Upper lobe of left lung (tissue), 6 donors: ENCODE results near the gene MATN4. TPM values are rescaled to one million over a fixed set of nuclear protein-coding genes. Genes with fewer than 3 reads are reported as not detected.

Source experiments
- ATAC-seq, 2 donors: fragments of 200-7000 bp; cut with Tn5 transposase; one replicate each; pipeline ENCODE4 v1.9.1; 2022; ENCODE audit warnings: mild to moderate bottlenecking in 2 of 2, moderate library complexity in 2 of 2; ENCODE audit not compliant: low FRiP score in 2 of 2
- DNase-seq, 2 donors: peaks; one replicate each; pipeline ENCODE4 v3.0.0-alpha.2; 2019 to 2020
- H3K27ac ChIP-seq, 4 donors: fragments of 200-600 bp; sonication (generic); one replicate each; pipeline ENCODE4 v1.5.1; 2016 to 2019
- H3K27me3 ChIP-seq, 4 donors: fragments of 200-600 bp; sonication (generic); one replicate each; pipeline ENCODE4 v1.5.1; 2017 to 2019
- H3K36me3 ChIP-seq, 4 donors: fragments of 200-600 bp; sonication (generic); one replicate each; pipeline ENCODE4 v1.5.1; 2016 to 2019
- H3K4me1 ChIP-seq, 4 donors: fragments of 200-600 bp; sonication (generic); one replicate each; pipeline ENCODE4 v1.5.1; 2018 to 2019
- H3K4me3 ChIP-seq, 4 donors: fragments of 200-600 bp; sonication (generic); one replicate each; pipeline ENCODE4 v1.5.1; 2017 to 2019; ENCODE audit warnings: mild to moderate bottlenecking in 2 of 4, moderate library complexity in 1 of 4
- H3K9me3 ChIP-seq, 4 donors: fragments of 200-600 bp; sonication (generic); one replicate each; pipeline ENCODE4 v1.5.1; 2018 to 2019
- EP300 ChIP-seq, 4 donors: sonication (generic); formaldehyde crosslinking; IDR thresholded peaks; one replicate each; pipeline ENCODE4 v1.5.1; 2017; ENCODE audit warnings: antibody characterized with exemption in 4 of 4, control low read depth in 2 of 4
- POLR2A ChIP-seq, 4 donors: fragments of 450-650 bp; IDR thresholded peaks; one replicate each; pipeline ENCODE4 v1.5.1; 2016 to 2017; ENCODE audit warnings: antibody characterized with exemption in 4 of 4, mild to moderate bottlenecking in 2 of 4
- POLR2AphosphoS5 ChIP-seq, 2 donors: sonication (generic); formaldehyde crosslinking; IDR thresholded peaks; one replicate each; pipeline ENCODE4 v1.5.1; 2017; ENCODE audit warnings: antibody characterized with exemption in 2 of 2
- WGBS, 2 donors: methylation state at CpG; one replicate each; pipeline ENCODE4 v1.1.5; 2017 to 2018; 5-methylcytosine and 5-hydroxymethylcytosine counted together
- total RNA-seq, 6 donors: library from RNA; depleted of rRNA in 4 of 6; stranded (reverse); fragments of >200 nt in 4 of 6; gene quantifications; one replicate each; pipeline versions ENCODE4 v1.1.0 to v1.2.1, GENCODE V29; 2016 to 2021
- TF ChIP-seq, protein P1 (sequence below), 6 experiments: fragments of 450-650 bp in 4 of 6; fragments of 200-600 bp in 2 of 6; sonication (generic) in 2 of 6; IDR thresholded peaks; one replicate each; pipeline ENCODE4 v1.5.1; 2016 to 2019; ENCODE audit warnings: antibody characterized with exemption in 6 of 6
- donor health status: DM: no; HTN: no; CAD: no; lungs with moderate emphysema.
- donor health status: DM: no; HTN: yes; CAD: no; lungs with severe emphysema.

Gene MATN4
- total RNA-seq, 6 donors from 2014 or later: 0.30 to 0.44 TPM; not detected in 4

DNA sequence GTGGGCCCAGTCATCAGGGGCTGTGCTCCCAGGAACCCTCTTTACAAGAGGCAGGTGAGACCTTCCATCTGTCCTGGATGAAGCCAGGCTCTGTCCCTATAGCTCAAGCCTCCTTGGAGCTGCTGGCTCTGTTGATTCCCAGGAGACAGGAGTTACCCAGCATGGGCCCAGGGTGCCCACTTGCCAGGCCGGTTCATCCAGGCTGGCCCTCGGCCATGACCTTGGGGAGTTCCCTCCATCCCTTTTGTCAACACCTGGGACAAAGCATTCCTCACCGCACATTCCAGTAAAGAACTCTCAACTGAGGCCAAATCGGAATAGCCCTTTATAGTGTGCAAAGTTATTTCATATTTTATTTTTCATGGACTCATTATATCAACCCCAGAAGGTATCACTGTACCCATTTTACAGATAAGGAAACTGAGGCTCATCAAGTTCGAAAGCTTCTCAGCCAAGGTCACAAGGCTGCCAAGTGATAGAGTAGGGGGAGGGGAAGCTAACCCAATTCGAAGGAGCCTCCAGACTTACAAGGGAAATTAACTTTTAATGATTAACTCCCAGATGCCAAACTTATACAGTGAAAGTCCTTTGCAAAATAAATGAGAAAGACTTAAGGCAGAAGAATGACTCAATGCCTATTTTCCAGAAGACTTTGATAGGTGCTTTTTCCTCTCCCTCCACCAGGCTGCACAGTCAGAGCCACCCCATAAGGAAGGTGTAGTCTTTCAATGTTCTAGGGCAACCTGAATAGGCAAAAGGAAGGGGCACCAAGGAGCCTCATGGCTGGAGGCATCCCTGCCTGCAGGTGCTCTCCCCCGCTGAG is 21.6 kb upstream of the MATN4 start:
- Histone ChIP-seq H3K27me3 (no peaks in the 10 kb centered on the region), H3K27ac (no peak overlapping the region), H3K4me1 (peaks cover 0 to 20% (median 5%) of the 10 kb centered on the region in 4 donors), H3K36me3 (peaks cover 40 to 92% (median 70%) of the 10 kb centered on the region in 4 donors), H3K9me3 (no peaks in the 10 kb centered on the region), H3K4me3 (no peak overlapping the region)
- WGBS, 2 donors: 61 to 79% methylated on average over 7 of the region's 7 CpGs
- peak; percentile 37 to 65 for ATAC-seq
- TF ChIP-seq, protein P1, sequence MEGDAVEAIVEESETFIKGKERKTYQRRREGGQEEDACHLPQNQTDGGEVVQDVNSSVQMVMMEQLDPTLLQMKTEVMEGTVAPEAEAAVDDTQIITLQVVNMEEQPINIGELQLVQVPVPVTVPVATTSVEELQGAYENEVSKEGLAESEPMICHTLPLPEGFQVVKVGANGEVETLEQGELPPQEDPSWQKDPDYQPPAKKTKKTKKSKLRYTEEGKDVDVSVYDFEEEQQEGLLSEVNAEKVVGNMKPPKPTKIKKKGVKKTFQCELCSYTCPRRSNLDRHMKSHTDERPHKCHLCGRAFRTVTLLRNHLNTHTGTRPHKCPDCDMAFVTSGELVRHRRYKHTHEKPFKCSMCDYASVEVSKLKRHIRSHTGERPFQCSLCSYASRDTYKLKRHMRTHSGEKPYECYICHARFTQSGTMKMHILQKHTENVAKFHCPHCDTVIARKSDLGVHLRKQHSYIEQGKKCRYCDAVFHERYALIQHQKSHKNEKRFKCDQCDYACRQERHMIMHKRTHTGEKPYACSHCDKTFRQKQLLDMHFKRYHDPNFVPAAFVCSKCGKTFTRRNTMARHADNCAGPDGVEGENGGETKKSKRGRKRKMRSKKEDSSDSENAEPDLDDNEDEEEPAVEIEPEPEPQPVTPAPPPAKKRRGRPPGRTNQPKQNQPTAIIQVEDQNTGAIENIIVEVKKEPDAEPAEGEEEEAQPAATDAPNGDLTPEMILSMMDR (IDR thresholded peaks at IDR 0.05): no peak
- peak; percentile 27 to 37 for TF ChIP-seq POLR2AphosphoS5 (IDR thresholded peaks at IDR 0.05)
- no peak for DNase-seq

DNA sequence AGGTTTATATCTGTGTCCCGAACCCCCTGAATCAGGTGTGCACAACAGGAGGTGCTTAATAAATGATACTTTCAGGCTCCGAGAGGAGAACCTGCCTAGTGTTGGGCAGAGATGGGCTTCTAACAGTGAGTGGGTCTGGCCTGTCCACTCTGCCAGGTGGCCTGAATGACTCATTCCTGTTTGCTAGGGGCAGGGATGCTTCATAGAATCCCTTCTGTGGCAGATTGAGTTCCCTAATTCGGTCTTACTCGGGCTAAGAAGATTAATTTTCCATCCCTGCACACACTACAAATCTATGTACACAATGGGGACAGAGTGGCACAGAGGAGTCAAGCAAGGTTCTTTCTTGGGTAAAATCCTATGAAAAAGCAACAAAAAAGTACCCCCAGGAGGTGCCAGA is 20.4 kb upstream of the MATN4 start:
- ATAC-seq: no peak
- H3K36me3 ChIP-seq: peaks cover 40 to 83% (median 68%) of the 10 kb centered on the region in 4 donors
- H3K9me3 ChIP-seq: no peaks in the 10 kb centered on the region
- no peaks in the 10 kb centered on the region for H3K27me3 ChIP-seq
- TF ChIP-seq, protein P1 (IDR thresholded peaks at IDR 0.05): no peak
- no peak for TF ChIP-seq POLR2A (IDR thresholded peaks at IDR 0.05)
- no peak for TF ChIP-seq EP300 (IDR thresholded peaks at IDR 0.05)
- TF ChIP-seq POLR2AphosphoS5 (IDR thresholded peaks at IDR 0.05): no peak
- no peak for DNase-seq
- H3K4me3 ChIP-seq: no peak overlapping the region
- peaks cover 0 to 19% (median 5%) of the 10 kb centered on the region in 4 donors for H3K4me1 ChIP-seq
- WGBS, 2 donors: 84 to 88% methylated on average over 4 of the region's 4 CpGs
- H3K27ac ChIP-seq: no peak overlapping the region

DNA sequence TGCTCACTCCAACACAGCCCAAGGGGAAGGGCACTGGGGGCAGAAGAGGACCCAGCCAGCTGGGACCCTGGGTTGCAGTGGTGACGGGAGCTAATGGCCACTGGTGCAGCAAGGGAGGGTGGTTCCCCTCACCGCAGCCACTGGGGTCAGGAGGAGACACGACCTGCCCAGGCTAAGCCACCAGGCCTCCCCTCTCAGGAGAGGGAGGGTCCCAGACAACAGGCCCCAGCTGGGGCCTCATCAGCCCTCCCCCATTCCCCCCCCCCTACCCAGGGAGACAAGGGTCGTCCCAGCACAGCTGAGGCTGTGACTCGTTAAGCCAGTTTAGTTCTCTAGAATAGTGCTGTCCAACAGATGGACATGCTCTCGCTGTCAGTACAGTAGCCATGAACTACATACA is 17.3 kb upstream of the MATN4 start:
- no peak overlapping the region for H3K27ac ChIP-seq
- peaks cover 20 to 53% (median 45%) of the 10 kb centered on the region in 4 donors for H3K36me3 ChIP-seq
- H3K27me3 ChIP-seq: no peaks in the 10 kb centered on the region
- ATAC-seq (no peak), DNase-seq (no peak)
- WGBS, 2 donors: 82 to 90% methylated on average over 3 to 5 of the region's 6 CpGs
- TF ChIP-seq POLR2AphosphoS5 (IDR thresholded peaks at IDR 0.05): no peak
- TF ChIP-seq, protein P1 (IDR thresholded peaks at IDR 0.05): no peak
- TF ChIP-seq EP300 (IDR thresholded peaks at IDR 0.05): no peak
- no peak for TF ChIP-seq POLR2A (IDR thresholded peaks at IDR 0.05)
- H3K9me3 ChIP-seq: no peaks in the 10 kb centered on the region
- H3K4me3 ChIP-seq: no peak overlapping the region
- H3K4me1 ChIP-seq: peaks cover 0 to 9% (median 3%) of the 10 kb centered on the region in 4 donors

DNA sequence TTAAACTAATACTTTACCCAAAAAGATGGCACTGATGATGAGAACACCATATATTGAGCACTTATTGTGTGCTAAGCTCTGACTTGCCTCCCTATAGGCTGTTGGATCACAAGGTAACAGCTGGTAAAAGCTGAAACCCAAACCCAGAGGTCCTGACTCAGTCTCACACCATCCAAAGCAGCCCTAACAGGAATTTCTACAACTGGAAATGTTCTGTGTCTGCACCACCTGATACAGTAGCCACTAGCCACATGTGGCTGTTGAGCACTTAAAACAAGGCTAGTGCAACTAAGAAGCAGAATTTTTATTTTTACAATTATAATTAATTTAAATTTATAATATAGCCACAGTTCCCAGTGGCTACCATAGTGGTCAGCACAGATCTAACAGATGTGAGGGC is 15.6 kb upstream of the MATN4 start:
- Histone ChIP-seq H3K4me3 (no peak overlapping the region), H3K9me3 (no peaks in the 10 kb centered on the region), H3K36me3 (peaks cover 13 to 37% (median 31%) of the 10 kb centered on the region in 4 donors), H3K4me1 (peaks cover 0 to 10% (median 5%) of the 10 kb centered on the region in 4 donors), H3K27ac (peak overlapping the region in 1 of 4 donors; percentile 2), H3K27me3 (no peaks in the 10 kb centered on the region)
- no peak for ATAC-seq
- no peak for DNase-seq
- no peak for TF ChIP-seq EP300 (IDR thresholded peaks at IDR 0.05)
- no peak for TF ChIP-seq POLR2AphosphoS5 (IDR thresholded peaks at IDR 0.05)

- Histone ChIP-seq H3K27me3 (no peaks in the 10 kb centered on the region), H3K36me3 (peaks cover 7 to 29% (median 24%) of the 10 kb centered on the region in 4 donors), H3K9me3 (no peaks in the 10 kb centered on the region), H3K27ac (no peak overlapping the region), H3K4me3 (no peak overlapping the region), H3K4me1 (peaks cover 0 to 10% (median 5%) of the 10 kb centered on the region in 4 donors)
- peak in 1 of 4 donors; percentile 8 for TF ChIP-seq POLR2A (IDR thresholded peaks at IDR 0.05)
- TF ChIP-seq, protein P1 (IDR thresholded peaks at IDR 0.05): peak in 4 of 6 experiments; percentile 24 to 61 (median 34)
- TF ChIP-seq EP300 (IDR thresholded peaks at IDR 0.05): no peak
- TF ChIP-seq POLR2AphosphoS5 (IDR thresholded peaks at IDR 0.05): peak in 1 of 2 donors; percentile 12
- ATAC-seq (peak; percentile 69), DNase-seq (peak in 1 of 2 donors; percentile 89)
- WGBS, 2 donors: 53 to 59% methylated on average over 7 of the region's 7 CpGs
Measured at GRCh38 chr20:45322952-45323383, 14.9 kb upstream of the MATN4 start.
